IPS DF 4.7 (cell line): Measurements from ENCODE around the gene MARF1.
"Not testable (repeated sequence)": the region's sequence is repeated elsewhere in the genome, so short reads cannot be mapped to it uniquely, and the experiment has no call there.

ENCODE experiments used
- DNase-seq: peaks from one replicate; pipeline ENCODE4 v3.0.0-alpha.2; 2013; ENCODE audit warnings: low spot score; ENCODE audit errors: extremely low read depth

The MARF1 gene

GRCh38 chr16:15643048-15643945 is at the start of gene MARF1:
Gene MARF1 (minus strand): TSS chr16:15643154. CDS start chr16:15639233, 3,921 bp downstream.
- DNase-seq, result no peak

- not testable (repeated sequence) for DNase-seq
These were observed 49.6 kb upstream of the MARF1 start for GRCh38 chr16:15692508-15692907.

DNA sequence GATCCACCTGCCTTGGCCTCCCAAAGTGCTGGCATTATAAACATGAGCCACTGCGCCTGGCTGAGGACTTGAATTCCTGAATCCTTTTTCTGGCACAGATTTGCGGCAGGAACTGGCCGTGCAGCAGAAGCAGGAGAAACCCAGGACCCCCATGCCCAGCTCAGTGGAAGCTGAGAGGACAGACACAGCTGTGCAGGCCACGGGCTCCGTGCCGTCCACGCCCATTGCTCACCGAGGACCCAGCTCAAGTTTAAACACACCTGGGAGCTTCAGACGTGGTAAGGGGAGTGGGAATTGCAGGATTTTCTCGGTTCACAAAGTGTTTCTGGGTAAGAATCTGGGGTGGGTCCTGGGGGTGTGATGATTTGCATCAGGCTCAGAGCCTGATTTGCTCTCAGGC is 48.1 kb upstream of the MARF1 start:
- DNase-seq, result no peak

GRCh38 chr16:15690296-15690695 is 47.3 kb upstream of the MARF1 start:
- no peak for DNase-seq

GRCh38 chr16:15689290-15689689 is 46.3 kb upstream of the MARF1 start:
- DNase-seq, result no peak

DNA sequence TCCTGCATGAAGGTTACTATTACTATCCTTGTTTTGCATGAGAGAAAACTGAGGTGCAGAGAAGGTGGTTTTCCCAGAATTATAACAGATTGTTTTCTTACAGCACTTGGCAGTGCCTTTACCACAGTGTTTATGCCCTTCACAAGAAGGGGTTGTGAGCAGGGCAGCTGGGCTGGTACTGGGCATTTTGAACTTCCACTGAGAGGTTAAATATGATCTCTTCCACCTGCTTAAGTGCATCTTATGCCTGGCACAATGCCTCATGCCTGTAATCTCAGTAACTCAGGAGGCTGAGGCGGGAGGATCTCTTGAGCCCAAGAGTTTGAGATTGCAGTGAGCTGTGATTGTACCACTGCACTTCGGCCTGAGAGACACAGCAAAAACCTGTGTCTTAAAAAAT is 43.3 kb upstream of the MARF1 start:
- no peak for DNase-seq

DNA sequence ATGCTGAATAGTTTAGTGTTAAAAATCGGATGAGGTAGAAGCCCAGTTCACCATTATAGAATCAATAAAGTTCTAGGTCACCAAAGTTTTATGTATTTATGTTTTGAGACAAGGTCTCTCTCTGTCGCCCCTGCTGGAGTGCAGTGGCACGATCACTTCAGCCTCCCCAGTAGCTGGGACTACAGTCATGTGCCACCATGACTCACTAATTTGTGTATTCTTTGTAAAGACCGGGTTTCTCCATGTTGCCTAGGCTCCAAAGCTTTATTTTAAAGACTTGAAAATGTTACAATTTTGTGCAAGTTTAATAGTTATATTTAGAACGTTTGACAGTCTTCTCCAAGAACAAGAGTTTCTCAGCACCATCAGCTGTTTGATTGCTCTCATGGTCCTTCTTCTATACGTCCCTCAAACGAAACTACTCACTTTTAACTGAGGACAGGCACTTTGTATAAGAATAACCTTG is 39.2 kb upstream of the MARF1 start:
- DNase-seq, result no peak

DNA sequence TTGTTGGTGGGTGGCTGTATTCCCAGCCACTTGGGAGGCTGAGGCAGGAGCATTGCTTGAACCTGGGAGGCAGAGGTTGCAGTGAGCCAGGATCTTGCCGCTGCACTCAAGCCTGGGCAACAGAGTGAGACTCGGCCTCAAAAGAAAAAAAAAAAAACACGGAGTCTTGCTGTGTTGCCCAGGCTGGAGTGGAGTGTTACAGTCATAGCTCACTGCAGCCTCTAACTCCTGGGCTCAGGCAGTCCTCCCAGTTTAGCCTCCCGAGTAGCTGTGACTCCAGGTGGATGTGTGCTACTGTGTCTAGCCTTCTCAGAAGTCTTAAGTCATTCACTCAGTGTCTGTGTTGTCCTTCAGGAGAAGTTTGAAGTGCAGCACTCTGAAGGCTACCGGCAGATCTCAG is 34.5 kb upstream of the MARF1 start:
- no peak for DNase-seq

DNA sequence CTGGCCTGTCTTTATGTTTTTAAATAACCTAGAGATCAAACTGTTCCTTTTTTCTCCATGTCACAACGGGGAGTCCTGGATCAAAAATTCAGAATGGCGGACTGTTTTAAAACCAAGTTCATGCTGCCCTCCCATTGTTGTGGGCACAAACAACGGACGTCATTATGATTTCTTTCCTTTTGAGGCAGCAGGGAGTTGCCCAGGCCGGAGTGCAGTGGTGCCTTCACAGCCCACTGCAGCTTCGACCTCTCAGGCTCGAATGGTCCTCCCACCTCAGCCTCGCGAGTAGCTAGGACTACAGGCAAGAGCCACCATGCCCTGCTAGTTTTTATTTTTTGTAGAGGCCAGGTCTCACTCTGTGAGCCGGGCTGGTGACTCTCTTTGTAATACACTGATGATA is 33.6 kb upstream of the MARF1 start:
- no peak for DNase-seq

- no peak for DNase-seq
These were observed 31.6 kb upstream of the MARF1 start for GRCh38 chr16:15674571-15674970.

DNA sequence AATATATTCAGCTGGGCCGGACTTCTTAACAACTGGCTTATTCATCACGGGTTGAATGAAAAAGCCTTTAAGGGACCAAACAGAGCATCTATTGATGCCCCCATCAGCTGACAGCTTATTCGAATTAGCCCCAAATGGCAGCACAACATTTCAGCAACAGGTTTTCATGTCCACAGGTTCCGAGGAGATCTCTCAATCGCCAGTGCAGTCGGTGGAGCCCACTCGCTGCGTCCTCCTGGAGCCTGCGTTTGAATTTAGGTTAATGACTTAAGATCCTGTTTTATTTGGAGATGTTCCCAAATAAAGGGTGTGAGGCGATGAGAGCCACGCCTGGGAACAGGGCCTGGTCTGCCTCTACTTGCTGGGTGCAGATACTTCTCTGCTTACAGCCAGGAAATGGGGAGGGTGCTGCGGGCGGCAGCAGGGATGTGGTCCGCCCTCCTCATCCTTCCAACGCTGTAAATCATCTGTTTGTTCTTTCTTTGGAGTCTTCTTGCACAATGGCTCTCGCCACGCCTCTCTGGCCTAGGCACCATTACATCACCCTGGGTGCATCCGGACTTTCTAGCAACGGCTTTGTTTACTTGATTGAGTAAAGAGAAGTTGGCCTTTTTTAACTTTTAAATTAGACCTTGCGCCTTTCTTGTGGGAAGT is 29.7 kb upstream of the MARF1 start:
- DNase-seq, result no peak

- not testable (repeated sequence) for DNase-seq
These were observed 29.2 kb upstream of the MARF1 start for GRCh38 chr16:15672127-15672513.

DNA sequence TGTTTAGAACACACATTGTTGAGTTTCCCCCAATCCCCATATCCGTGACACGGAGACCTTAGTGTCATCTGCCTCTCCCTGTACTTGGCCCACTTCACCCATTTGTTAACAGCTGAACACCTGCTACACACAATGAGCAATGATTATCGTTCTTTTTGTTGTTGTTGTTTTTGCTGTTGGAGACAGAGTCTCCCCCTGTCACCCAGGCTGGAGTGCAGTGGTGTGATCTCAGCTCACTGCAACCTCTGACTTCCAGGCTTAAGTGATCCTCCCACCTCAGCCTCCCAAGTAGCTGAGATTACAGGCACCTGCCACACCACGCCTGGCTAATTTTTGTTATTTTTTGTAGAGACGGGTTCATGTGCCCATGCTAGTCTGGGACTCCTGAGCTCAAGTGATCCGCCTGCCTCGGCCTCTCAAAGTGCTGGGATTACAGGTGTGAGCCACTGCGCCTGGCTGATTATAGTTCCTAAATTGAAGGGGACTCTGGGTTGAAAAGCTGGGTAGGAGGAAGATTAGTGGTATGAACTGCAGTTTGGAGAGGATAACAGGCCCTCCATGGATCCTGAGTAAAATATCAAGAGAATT is 28.7 kb upstream of the MARF1 start:
- DNase-seq, result no peak

DNA sequence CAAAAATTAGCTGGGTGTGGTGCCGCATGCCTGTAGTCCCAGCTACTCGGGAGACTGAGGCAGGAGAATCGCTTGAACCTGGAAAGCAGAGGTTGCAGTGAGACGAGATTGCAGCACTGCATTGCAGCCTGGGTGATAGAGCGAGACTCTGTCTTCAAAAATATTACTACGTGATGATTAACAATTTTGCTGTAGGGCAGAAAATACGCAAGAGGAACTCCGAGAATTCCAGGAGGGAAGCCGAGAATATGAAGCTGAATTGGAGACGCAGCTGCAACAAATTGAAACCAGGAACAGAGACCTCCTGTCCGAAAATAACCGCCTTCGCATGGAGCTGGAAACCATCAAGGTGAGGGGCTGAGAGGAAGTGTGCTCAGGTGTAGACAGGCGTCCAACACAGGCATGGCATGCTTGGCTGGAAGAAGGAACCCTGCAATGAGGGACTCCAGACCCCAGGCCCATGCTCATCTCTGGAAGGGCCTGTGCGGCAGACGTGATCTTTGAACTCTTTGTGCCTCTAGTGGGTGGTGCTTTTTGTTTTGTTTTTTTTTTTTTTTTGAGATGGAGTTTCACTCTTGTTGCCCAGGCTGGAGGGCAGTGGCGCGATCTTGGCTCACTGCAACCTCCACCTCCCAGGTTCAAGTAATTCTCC is 24.3 kb upstream of the MARF1 start:
- DNase-seq, result no peak

- no peak for DNase-seq
These were observed 22.2 kb upstream of the MARF1 start for GRCh38 chr16:15665107-15665506.

DNA sequence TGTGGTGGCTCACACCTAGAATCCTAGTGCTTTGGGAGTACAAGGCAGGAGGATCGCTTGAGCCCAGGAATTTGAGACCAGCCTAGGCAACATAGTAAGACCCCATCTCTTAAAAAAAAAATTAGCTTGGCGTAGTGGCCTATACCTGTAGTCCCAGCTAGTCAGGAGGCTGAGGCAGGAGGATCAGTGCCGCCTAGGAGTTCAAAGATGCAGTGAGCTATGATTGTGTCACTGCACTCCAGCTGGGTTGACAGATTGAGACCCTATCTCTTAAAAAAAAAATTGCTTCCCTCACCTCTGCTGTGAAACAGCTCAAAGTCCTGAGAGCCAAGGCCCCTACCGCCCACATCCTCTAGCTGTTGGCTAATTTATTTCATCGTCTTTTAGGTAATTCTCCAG is 17.2 kb upstream of the MARF1 start:
- DNase-seq, result no peak

- DNase-seq, result no peak
These were observed 15.6 kb upstream of the MARF1 start for GRCh38 chr16:15658556-15658955.

DNA sequence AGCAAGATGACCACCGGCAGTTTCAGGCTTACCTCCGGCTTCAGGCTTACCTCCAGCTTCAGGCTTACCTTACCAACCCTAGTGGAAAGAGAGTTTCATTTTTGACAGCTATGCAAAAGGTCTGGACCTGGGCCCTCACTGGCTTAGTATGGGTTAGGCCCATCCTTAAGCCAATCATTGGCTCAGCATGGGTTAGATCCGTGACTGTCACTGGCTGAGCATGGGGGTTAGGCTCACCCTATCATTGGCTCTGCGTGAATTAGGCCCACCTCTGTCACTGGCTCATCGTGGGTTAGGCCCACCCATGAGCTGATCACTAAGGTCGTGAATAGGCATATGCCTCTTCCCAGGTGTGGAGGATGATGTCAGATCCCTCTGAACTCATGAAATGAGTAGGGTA is 15.2 kb upstream of the MARF1 start:
- no peak for DNase-seq

- not testable (repeated sequence) for DNase-seq
These were observed 12.6 kb upstream of the MARF1 start for GRCh38 chr16:15655561-15655960.

DNA sequence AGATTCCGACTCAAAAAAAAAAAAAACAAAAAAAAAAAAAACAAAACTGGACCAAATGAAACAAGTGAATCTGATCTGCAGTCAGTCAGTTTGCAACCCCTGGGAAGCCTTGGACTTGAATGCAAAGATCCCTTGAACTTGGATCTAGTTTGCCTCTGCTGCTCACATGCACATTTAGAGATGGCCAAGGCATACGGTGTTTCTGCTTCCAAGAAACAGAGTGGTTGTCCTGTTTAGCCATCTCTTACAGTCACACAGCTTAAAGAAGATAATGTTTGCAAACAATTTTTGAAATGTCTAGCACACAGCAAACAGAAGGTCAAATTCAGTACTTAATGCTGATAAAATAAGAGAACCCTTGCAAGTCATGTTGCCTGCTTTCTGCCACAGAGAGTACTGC is 11.6 kb upstream of the MARF1 start:
- no peak for DNase-seq

DNA sequence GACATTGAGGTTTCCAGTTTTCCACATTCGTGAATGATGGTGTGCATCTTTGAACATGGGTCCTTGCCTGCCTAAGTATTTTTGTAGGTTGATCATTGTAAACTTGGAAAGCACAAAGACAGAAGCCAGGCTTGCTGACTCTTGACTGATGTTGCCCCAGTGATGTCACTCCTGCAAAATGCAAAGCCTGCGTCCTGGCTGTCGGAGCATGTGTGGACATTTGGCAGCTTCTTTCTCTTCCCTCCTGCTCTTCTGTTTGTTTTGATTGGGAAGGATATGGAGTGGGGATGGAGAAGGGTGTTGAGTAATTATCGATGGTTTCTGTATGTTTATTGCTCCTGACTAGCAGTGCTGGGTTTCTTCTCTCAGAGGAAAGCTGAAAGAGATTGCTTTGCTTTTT is 10.3 kb upstream of the MARF1 start:
- DNase-seq, result no peak
